Brain microvascular endothelial cell (primary cell): ENCODE results near the gene USP37.

Experiments used
- DNase-seq: peaks from one replicate; pipeline ENCODE4 v3.0.0-alpha.2; 2020
- H3K27ac ChIP-seq: fragments of 250-450 bp; sonication (Bioruptor Pico); 2 replicates; pipeline ENCODE4 v1.5.1; 2020; ENCODE audit warnings: mild to moderate bottlenecking, moderate library complexity
- H3K27me3 ChIP-seq: fragments of 250-450 bp; sonication (Bioruptor Pico); replicated peaks from 2 replicates; pipeline ENCODE4 v1.5.1; 2020; ENCODE audit warnings: mild to moderate bottlenecking
- H3K36me3 ChIP-seq: fragments of 250-450 bp; sonication (Bioruptor Pico); replicated peaks from 2 replicates; pipeline ENCODE4 v1.5.1; 2020; ENCODE audit warnings: mild to moderate bottlenecking
- H3K4me3 ChIP-seq: 2 replicates; pipeline ENCODE4 v1.5.1; 2011; ENCODE audit warnings: low read depth, mild to moderate bottlenecking, control low read depth, low read length, moderate library complexity
- in situ Hi-C: cut with HindIII; loops from 2 replicates; pipeline ENCODE4 v1.10.0; 2017; ENCODE audit warnings: low sequenced_read_pairs, low pct_ligation_motif_present
- TF ChIP-seq, protein P1 (sequence below): IDR thresholded peaks from 2 replicates; pipeline ENCODE4 v1.5.1; 2011; ENCODE audit warnings: low read depth, mild to moderate bottlenecking, moderate library complexity, low read length, control low read depth, inconsistent platforms; ENCODE audit errors: missing control alignments

USP37 gene

DNA sequence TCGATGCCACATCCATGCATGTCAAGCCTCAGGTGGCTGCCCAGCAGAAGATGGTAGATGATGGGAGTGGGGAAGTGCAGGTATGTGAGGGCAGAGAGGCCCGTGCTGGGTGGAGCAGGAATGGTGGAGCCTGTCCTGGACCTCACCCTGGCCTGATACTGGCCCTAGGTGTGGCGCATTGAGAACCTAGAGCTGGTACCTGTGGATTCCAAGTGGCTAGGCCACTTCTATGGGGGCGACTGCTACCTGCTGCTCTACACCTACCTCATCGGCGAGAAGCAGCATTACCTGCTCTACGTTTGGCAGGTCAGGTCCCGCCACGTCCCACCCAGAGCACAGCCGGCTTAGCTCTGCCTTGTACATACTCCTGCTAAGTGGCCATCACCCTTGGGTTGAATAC, 136.3 kb downstream of the USP37 start:
- no peak overlapping the region for H3K4me3 ChIP-seq
- H3K36me3 ChIP-seq: no peaks in the 10 kb centered on the region
- no peak overlapping the region for H3K27ac ChIP-seq
- no peaks in the 10 kb centered on the region for H3K27me3 ChIP-seq
- in situ Hi-C loops: no loop called here
- TF ChIP-seq, protein P1, sequence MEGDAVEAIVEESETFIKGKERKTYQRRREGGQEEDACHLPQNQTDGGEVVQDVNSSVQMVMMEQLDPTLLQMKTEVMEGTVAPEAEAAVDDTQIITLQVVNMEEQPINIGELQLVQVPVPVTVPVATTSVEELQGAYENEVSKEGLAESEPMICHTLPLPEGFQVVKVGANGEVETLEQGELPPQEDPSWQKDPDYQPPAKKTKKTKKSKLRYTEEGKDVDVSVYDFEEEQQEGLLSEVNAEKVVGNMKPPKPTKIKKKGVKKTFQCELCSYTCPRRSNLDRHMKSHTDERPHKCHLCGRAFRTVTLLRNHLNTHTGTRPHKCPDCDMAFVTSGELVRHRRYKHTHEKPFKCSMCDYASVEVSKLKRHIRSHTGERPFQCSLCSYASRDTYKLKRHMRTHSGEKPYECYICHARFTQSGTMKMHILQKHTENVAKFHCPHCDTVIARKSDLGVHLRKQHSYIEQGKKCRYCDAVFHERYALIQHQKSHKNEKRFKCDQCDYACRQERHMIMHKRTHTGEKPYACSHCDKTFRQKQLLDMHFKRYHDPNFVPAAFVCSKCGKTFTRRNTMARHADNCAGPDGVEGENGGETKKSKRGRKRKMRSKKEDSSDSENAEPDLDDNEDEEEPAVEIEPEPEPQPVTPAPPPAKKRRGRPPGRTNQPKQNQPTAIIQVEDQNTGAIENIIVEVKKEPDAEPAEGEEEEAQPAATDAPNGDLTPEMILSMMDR: no peak
- no peak for DNase-seq

- Histone ChIP-seq H3K4me3 (no peak overlapping the region), H3K36me3 (no peaks in the 10 kb centered on the region), H3K27me3 (no peaks in the 10 kb centered on the region), H3K27ac (no peak overlapping the region)
- DNase-seq: no peak
- in situ Hi-C loops: no loop called here
- TF ChIP-seq, protein P1: no peak
Measured at GRCh38 chr2:218430721-218431120, 137.4 kb downstream of the USP37 start.

- H3K27me3 ChIP-seq: no peaks in the 10 kb centered on the region
- H3K36me3 ChIP-seq: no peaks in the 10 kb centered on the region
- H3K27ac ChIP-seq: no peak overlapping the region
- TF ChIP-seq, protein P1: no peak
- no peak for DNase-seq
- in situ Hi-C loops: no loop called here
- no peak overlapping the region for H3K4me3 ChIP-seq
Measured at GRCh38 chr2:218429911-218430692, 138.0 kb downstream of the USP37 start.

DNA sequence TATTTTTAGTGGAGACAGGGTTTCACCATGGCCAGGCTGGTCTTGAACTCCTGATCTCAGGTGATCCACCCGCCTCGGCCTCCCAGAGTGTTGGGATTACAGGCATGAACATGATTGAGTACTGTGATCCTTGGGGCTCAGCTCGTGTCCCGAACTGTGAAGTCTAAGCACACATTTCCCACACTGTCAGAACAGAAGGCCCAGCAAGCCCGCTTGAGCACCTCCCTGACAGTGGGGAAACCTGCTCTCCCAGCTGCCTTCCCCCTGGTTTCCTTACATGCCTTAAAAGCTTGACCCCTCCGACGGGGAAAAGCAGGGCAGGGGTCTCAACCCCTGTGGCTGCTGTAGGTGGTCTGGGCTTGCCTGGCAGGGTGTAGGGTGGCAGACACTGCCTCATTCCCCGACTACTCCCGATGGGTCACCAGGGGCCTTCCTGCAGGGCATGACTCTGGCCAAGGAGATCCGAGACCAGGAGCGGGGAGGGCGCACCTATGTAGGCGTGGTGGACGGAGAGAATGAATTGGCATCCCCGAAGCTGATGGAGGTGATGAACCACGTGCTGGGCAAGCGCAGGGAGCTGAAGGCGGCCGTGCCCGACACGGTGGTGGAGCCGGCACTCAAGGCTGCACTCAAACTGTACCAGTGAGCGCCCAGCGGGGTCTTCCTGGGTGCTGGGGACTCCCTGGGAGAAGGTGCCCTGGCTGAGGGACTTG, 139.1 kb downstream of the USP37 start:
- in situ Hi-C loops: no loop called here
- DNase-seq: no peak
- H3K27me3 ChIP-seq: no peaks in the 10 kb centered on the region
- TF ChIP-seq, protein P1: no peak
- H3K27ac ChIP-seq: no peak overlapping the region
- no peak overlapping the region for H3K4me3 ChIP-seq
- H3K36me3 ChIP-seq: no peaks in the 10 kb centered on the region

- H3K27ac ChIP-seq: no peak overlapping the region
- H3K4me3 ChIP-seq: no peak overlapping the region
- DNase-seq: no peak
- in situ Hi-C loops: no loop called here
- TF ChIP-seq, protein P1: no peak
- H3K36me3 ChIP-seq: no peaks in the 10 kb centered on the region
- H3K27me3 ChIP-seq: no peaks in the 10 kb centered on the region
Measured at GRCh38 chr2:218427741-218428140, 140.4 kb downstream of the USP37 start.
